ENCODE measurements around the gene BIN1. TPM values are rescaled to one million over a fixed set of nuclear protein-coding genes. Genes with fewer than 3 reads are reported as not detected.

BIN1 gene
- total RNA-seq, 1 donor from 2014 or later: 90.9 TPM

- Histone ChIP-seq H3K4me3 (ENCODE audit: low read depth, low read length) (no peak overlapping the region), H3K36me3 (ENCODE audit: control insufficient read depth, insufficient read depth, low read length) (no peaks in the 10 kb centered on the region), H3K27me3 (ENCODE audit: control insufficient read depth, insufficient read depth, low read length) (no peaks in the 10 kb centered on the region)
- TF ChIP-seq, protein P1, sequence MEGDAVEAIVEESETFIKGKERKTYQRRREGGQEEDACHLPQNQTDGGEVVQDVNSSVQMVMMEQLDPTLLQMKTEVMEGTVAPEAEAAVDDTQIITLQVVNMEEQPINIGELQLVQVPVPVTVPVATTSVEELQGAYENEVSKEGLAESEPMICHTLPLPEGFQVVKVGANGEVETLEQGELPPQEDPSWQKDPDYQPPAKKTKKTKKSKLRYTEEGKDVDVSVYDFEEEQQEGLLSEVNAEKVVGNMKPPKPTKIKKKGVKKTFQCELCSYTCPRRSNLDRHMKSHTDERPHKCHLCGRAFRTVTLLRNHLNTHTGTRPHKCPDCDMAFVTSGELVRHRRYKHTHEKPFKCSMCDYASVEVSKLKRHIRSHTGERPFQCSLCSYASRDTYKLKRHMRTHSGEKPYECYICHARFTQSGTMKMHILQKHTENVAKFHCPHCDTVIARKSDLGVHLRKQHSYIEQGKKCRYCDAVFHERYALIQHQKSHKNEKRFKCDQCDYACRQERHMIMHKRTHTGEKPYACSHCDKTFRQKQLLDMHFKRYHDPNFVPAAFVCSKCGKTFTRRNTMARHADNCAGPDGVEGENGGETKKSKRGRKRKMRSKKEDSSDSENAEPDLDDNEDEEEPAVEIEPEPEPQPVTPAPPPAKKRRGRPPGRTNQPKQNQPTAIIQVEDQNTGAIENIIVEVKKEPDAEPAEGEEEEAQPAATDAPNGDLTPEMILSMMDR (IDR thresholded peaks at IDR 0.05; ENCODE audit: insufficient read depth, low read length, poor library complexity, severe bottlenecking): no peak
- peak; percentile 49 for DNase-seq (ENCODE audit: low read depth)
Measured at GRCh38 chr2:127149384-127149783, 42.4 kb upstream of the BIN1 start.

GRCh38 chr2:127146820-127147502 is 40.0 kb upstream of the BIN1 start:
- DNase-seq (ENCODE audit: low read depth): no peak
- H3K36me3 ChIP-seq (ENCODE audit: control insufficient read depth, insufficient read depth, low read length): no peaks in the 10 kb centered on the region
- no peaks in the 10 kb centered on the region for H3K27me3 ChIP-seq (ENCODE audit: control insufficient read depth, insufficient read depth, low read length)
- TF ChIP-seq, protein P1 (IDR thresholded peaks at IDR 0.05; ENCODE audit: insufficient read depth, low read length, poor library complexity, severe bottlenecking): no peak
- no peak overlapping the region for H3K4me3 ChIP-seq (ENCODE audit: low read depth, low read length)

DNA sequence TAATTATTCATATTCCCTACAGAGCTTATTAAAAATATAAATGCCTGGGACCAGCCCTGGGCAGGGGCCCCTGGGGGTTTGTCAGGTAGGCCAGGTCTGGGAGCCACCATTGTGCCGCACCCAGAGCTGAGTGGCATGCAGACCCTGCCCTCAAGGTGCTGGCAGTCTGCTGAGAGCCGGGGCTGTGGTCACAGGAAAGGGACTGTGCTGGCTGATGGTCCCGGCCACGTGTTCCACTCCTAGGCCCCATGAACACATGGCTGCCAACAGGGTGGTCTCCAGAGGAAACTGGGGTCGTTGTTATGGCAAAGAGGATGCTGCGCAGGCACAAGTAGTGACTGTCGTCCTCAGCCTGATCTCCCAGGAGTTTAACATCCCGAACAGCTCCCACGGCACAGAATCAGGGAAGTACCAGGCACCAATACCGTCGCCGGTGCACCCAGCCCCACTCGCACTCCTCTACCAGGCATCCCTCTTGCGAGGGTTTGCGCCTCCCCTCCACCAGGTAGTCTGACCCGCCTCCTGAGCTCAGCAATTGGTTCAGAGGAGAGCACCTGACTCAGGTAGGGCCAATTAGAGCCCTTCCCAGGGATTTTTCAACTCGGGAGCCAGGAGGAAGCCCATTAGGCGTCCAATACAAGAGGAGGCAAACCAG is 39.2 kb upstream of the BIN1 start:
- H3K4me3 ChIP-seq (ENCODE audit: low read depth, low read length): no peak overlapping the region
- no peaks in the 10 kb centered on the region for H3K27me3 ChIP-seq (ENCODE audit: control insufficient read depth, insufficient read depth, low read length)
- no peak for DNase-seq (ENCODE audit: low read depth)
- no peaks in the 10 kb centered on the region for H3K36me3 ChIP-seq (ENCODE audit: control insufficient read depth, insufficient read depth, low read length)
- TF ChIP-seq, protein P1 (IDR thresholded peaks at IDR 0.05; ENCODE audit: insufficient read depth, low read length, poor library complexity, severe bottlenecking): no peak

GRCh38 chr2:127145280-127145895 is 38.4 kb upstream of the BIN1 start:
- H3K4me3 ChIP-seq (ENCODE audit: low read depth, low read length): no peak overlapping the region
- no peak for DNase-seq (ENCODE audit: low read depth)
- H3K27me3 ChIP-seq (ENCODE audit: control insufficient read depth, insufficient read depth, low read length): no peaks in the 10 kb centered on the region
- TF ChIP-seq, protein P1 (IDR thresholded peaks at IDR 0.05; ENCODE audit: insufficient read depth, low read length, poor library complexity, severe bottlenecking): no peak
- no peaks in the 10 kb centered on the region for H3K36me3 ChIP-seq (ENCODE audit: control insufficient read depth, insufficient read depth, low read length)

- TF ChIP-seq, protein P1 (IDR thresholded peaks at IDR 0.05; ENCODE audit: insufficient read depth, low read length, poor library complexity, severe bottlenecking): peak; percentile 9
- H3K27me3 ChIP-seq (ENCODE audit: control insufficient read depth, insufficient read depth, low read length): no peaks in the 10 kb centered on the region
- no peak for DNase-seq (ENCODE audit: low read depth)
- no peaks in the 10 kb centered on the region for H3K36me3 ChIP-seq (ENCODE audit: control insufficient read depth, insufficient read depth, low read length)
- H3K4me3 ChIP-seq (ENCODE audit: low read depth, low read length): no peak overlapping the region
Measured at GRCh38 chr2:127143841-127144782, 37.2 kb upstream of the BIN1 start.

All from kidney epithelial cell (primary cell).